H1 (cell line): ENCODE data around the gene MYO9B. TPM values are rescaled to one million over a fixed set of nuclear protein-coding genes. Genes with fewer than 3 reads are reported as not detected.
"Not testable (repeated sequence)": the region's sequence is repeated elsewhere in the genome, so short reads cannot be mapped to it uniquely, and the experiment has no call there.

Source experiments
- CTCF ChIA-PET: fragments of 300-600 bp; sonication (Branson Sonifier 250); formaldehyde crosslinking; loops from one replicate; lab custom pipeline; 2021; ENCODE audit not compliant: partially characterized antibody; lab: Charles Lee
- POLR2A ChIA-PET: fragments of 300-600 bp; sonication (Branson Sonifier 250); formaldehyde crosslinking; loops from one replicate; lab custom pipeline; 2021; ENCODE audit warnings: inconsistent platforms; ENCODE audit not compliant: partially characterized antibody; lab: Charles Lee
- DNase-seq, 2 experiments: peaks; one replicate each; pipeline versions ENCODE4 v3.0.0 to v3.0.0-alpha.2; 2010 to 2022; ENCODE audit warnings: low spot score in 2 of 2, low read depth in 1 of 2, mixed read lengths in 1 of 2
- FAIRE-seq: peaks from 2 replicates; lab custom pipeline; 2011; peaks lifted over from hg19 to GRCh38; lab: Jason Lieb, UNC
- H2AFZ ChIP-seq: 2 replicates; pipeline ENCODE4 v1.8.1; 2012; ENCODE audit warnings: low read length, inconsistent platforms
- H2AK5ac ChIP-seq: 2 replicates; pipeline ENCODE4 v1.6.1; 2013; ENCODE audit warnings: low read depth, low read length
- H2BK120ac ChIP-seq: replicated peaks from 2 replicates; pipeline ENCODE3; 2013; ENCODE audit warnings: low read depth, low read length, inconsistent platforms
- H2BK12ac ChIP-seq: 2 replicates; pipeline ENCODE4 v1.6.1; 2013; ENCODE audit warnings: low read depth, low read length
- H2BK15ac ChIP-seq: 2 replicates; pipeline ENCODE4 v1.6.1; 2013; ENCODE audit warnings: low read length
- H2BK20ac ChIP-seq: 2 replicates; pipeline ENCODE4 v1.6.1; 2013; ENCODE audit warnings: low read length
- H2BK5ac ChIP-seq: 2 replicates; pipeline ENCODE4 v1.6.1; 2013; ENCODE audit warnings: low read depth, low read length
- H3K14ac ChIP-seq: 2 replicates; pipeline ENCODE4 v1.6.1; 2013; ENCODE audit warnings: inconsistent platforms; ENCODE audit not compliant: insufficient read length
- H3K18ac ChIP-seq: 2 replicates; pipeline ENCODE4 v1.6.1; 2013; ENCODE audit warnings: low read length; ENCODE audit errors: extremely low read depth
- H3K23ac ChIP-seq: 2 replicates; pipeline ENCODE4 v1.6.1; 2013; ENCODE audit warnings: inconsistent platforms; ENCODE audit not compliant: insufficient read length
- H3K23me2 ChIP-seq: 2 replicates; pipeline ENCODE4 v1.6.1; 2013; ENCODE audit warnings: low read depth, low read length
- H3K27ac ChIP-seq: 2 replicates; pipeline ENCODE4 v1.6.1; 2011; ENCODE audit warnings: low read depth, low read length, inconsistent platforms
- H3K27me3 ChIP-seq, 4 experiments: replicated peaks in 1 of 4; 1 replicate in 1 of 4; 2 replicates in 3 of 4; pipeline versions ENCODE4 v1.6.1 to v1.8.1; 2011 to 2013; ENCODE audit warnings: low read length in 3 of 4, mild to moderate bottlenecking in 3 of 4, inconsistent platforms in 2 of 4, mixed read lengths in 2 of 4, moderate library complexity in 1 of 4; ENCODE audit not compliant: control insufficient read depth in 3 of 4, insufficient read depth in 3 of 4; ENCODE audit errors: extremely low read depth in 1 of 4
- H3K36me3 ChIP-seq, 4 experiments: 2 replicates each; pipeline versions ENCODE4 v1.6.1 to v1.8.1; 2011 to 2013; ENCODE audit warnings: mild to moderate bottlenecking in 4 of 4, low read length in 3 of 4, moderate library complexity in 2 of 4, control low read depth in 1 of 4, inconsistent platforms in 1 of 4; ENCODE audit not compliant: insufficient read depth in 4 of 4, control insufficient read depth in 2 of 4
- H3K4ac ChIP-seq: replicated peaks from 2 replicates; pipeline ENCODE3; 2013; ENCODE audit warnings: low read length, low read depth, mixed read lengths, inconsistent platforms; ENCODE audit not compliant: insufficient read length
- H3K4me1 ChIP-seq, 4 experiments: replicated peaks in 1 of 4; 1 replicate in 1 of 4; 2 replicates in 3 of 4; pipeline versions ENCODE4 v1.6.1 to v1.8.1; 2011 to 2013; ENCODE audit warnings: low read length in 3 of 4, inconsistent platforms in 2 of 4, mixed read lengths in 1 of 4; ENCODE audit not compliant: insufficient read depth in 4 of 4, control insufficient read depth in 3 of 4
- H3K4me2 ChIP-seq, 2 experiments: 2 replicates each; pipeline versions ENCODE4 v1.6.1 to v1.8.1; 2011 to 2013; ENCODE audit warnings: low read depth in 2 of 2, low read length in 2 of 2, control low read depth in 1 of 2, inconsistent platforms in 1 of 2, mild to moderate bottlenecking in 1 of 2; ENCODE audit not compliant: insufficient read depth in 1 of 2
- H3K4me3 ChIP-seq, 4 experiments: fragments of 200-600, 300-600 bp in 1 of 4; sonication (generic), shearing (Covaris generic), sonication (Bioruptor Twin) in 1 of 4; 2 replicates each; pipeline versions ENCODE4 v1.5.1 to v1.8.1; 2011 to 2016; ENCODE audit warnings: low read length in 4 of 4, low read depth in 3 of 4, control low read depth in 2 of 4, inconsistent platforms in 2 of 4, mild to moderate bottlenecking in 2 of 4, mixed read lengths in 1 of 4, moderate library complexity in 1 of 4; ENCODE audit not compliant: insufficient read depth in 2 of 4; ENCODE audit errors: extremely low read depth in 1 of 4
- H3K56ac ChIP-seq: replicated peaks from 2 replicates; pipeline ENCODE3; 2013; ENCODE audit warnings: low read depth, mild to moderate bottlenecking, mixed read lengths, low read length, inconsistent platforms; ENCODE audit not compliant: insufficient read length
- H3K79me1 ChIP-seq: 2 replicates; pipeline ENCODE4 v1.6.1; 2013; ENCODE audit warnings: low read depth, low read length, control low read depth
- H3K79me2 ChIP-seq, 2 experiments: 2 replicates each; pipeline versions ENCODE4 v1.6.1 to v1.8.1; 2012 to 2013; ENCODE audit warnings: low read length in 2 of 2, mild to moderate bottlenecking in 2 of 2, inconsistent platforms in 1 of 2; ENCODE audit not compliant: insufficient read depth in 2 of 2, control insufficient read depth in 1 of 2
- H3K9ac ChIP-seq, 4 experiments: replicated peaks in 1 of 4; 1 replicate in 1 of 4; 2 replicates in 3 of 4; pipeline versions ENCODE4 v1.6.1 to v1.8.1; 2011 to 2013; ENCODE audit warnings: low read depth in 3 of 4, low read length in 3 of 4, control low read depth in 2 of 4, mild to moderate bottlenecking in 2 of 4, moderate library complexity in 2 of 4, inconsistent platforms in 1 of 4; ENCODE audit errors: extremely low read depth in 1 of 4
- H3K9me3 ChIP-seq, 2 experiments: 2 replicates each; pipeline versions ENCODE4 v1.6.1 to v1.8.1; 2012 to 2013; ENCODE audit warnings: mild to moderate bottlenecking in 2 of 2, moderate library complexity in 2 of 2, control low read depth in 1 of 2, inconsistent platforms in 1 of 2, low read depth in 1 of 2, low read length in 1 of 2, mixed read lengths in 1 of 2; ENCODE audit not compliant: insufficient read depth in 2 of 2
- H4K20me1 ChIP-seq, 2 experiments: replicated peaks in 1 of 2; 2 replicates each; pipeline versions ENCODE3 to v1.8.1; 2011 to 2013; ENCODE audit warnings: inconsistent platforms in 2 of 2, low read length in 2 of 2, mild to moderate bottlenecking in 1 of 2; ENCODE audit not compliant: insufficient read depth in 2 of 2, control insufficient read depth in 1 of 2
- H4K5ac ChIP-seq: 2 replicates; pipeline ENCODE4 v1.6.1; 2013; ENCODE audit warnings: low read length, low read depth, mixed read lengths, inconsistent platforms; ENCODE audit not compliant: insufficient read length
- H4K8ac ChIP-seq: 2 replicates; pipeline ENCODE4 v1.8.0; 2013; ENCODE audit warnings: mild to moderate bottlenecking, moderate library complexity, low read length, inconsistent platforms; ENCODE audit not compliant: insufficient read depth; ENCODE audit errors: extremely low read depth
- H4K91ac ChIP-seq: replicated peaks from 2 replicates; pipeline ENCODE3; 2013; ENCODE audit warnings: low read length, mixed read lengths, inconsistent platforms; ENCODE audit not compliant: insufficient read length
- WGBS, 2 experiments: shearing (Covaris generic) in 1 of 2; methylation state at CpG; one replicate each; pipeline versions ENCODE4 v1.1.6 to v1.1.7; 2013 to 2015; ENCODE audit warnings: low lambda C conversion rate in 2 of 2, mixed read lengths in 2 of 2, inconsistent platforms in 1 of 2, low coverage in 1 of 2, missing lambda C conversion rate in 1 of 2; ENCODE audit not compliant: insufficient replicate concordance in 2 of 2, insufficient coverage in 1 of 2, insufficient read length in 1 of 2; ENCODE audit errors: extremely low coverage in 1 of 2, missing lambda C conversion rate in 1 of 2; 5-methylcytosine and 5-hydroxymethylcytosine counted together
- polyA plus RNA-seq, 7 experiments: library from polyadenylated mRNA; depleted of rRNA in 3 of 7; stranded (reverse) in 5 of 7; unstranded in 2 of 7; fragments of >200 nt in 5 of 7; fragments of 200-250 nt in 2 of 7; gene quantifications; 1 replicate in 5 of 7; 2 replicates in 1 of 7; 4 replicates in 1 of 7; pipeline versions ENCODE4 v1.2.1 to v1.2.3, GENCODE V29; 2011 to 2013; ENCODE audit warnings: missing spikeins in 2 of 7, mixed read lengths in 2 of 7
- total RNA-seq: library from RNA; stranded (reverse); fragmentation: NEBNext Ultra II Directional; extraction: Animal tissue kit (Norgen Biotek cat#: 25700); gene quantifications from 2 replicates; pipeline ENCODE4 v1.2.1, GENCODE V29; 2021

The MYO9B gene
- total and polyA plus RNA-seq, 2 of the 8 experiments (the other 6 are each of a cell fraction or from before 2014, with no cell fraction given): 27.6 to 77.1 TPM

GRCh38 chr19:17191736-17192135 is 116.2 kb downstream of the MYO9B start:
- 82% methylated on average over 6 of the region's 6 CpGs; no CpG with 5 or more reads in 1 of the 2 experiments for WGBS, 2 experiments
- H2BK12ac ChIP-seq, H3K27me3 ChIP-seq, H3K56ac ChIP-seq, H3K79me1 ChIP-seq, H2BK120ac ChIP-seq, POLR2A ChIA-PET, H4K20me1 ChIP-seq, H3K27ac ChIP-seq, H3K79me2 ChIP-seq, H2BK5ac ChIP-seq, H2BK20ac ChIP-seq, H3K14ac ChIP-seq, H3K4me2 ChIP-seq, FAIRE-seq, H3K23me2 ChIP-seq, H4K5ac ChIP-seq, H3K4ac ChIP-seq, H2AK5ac ChIP-seq, DNase-seq, H3K4me3 ChIP-seq, H3K23ac ChIP-seq, H3K4me1 ChIP-seq, H3K9me3 ChIP-seq, H4K91ac ChIP-seq, H3K18ac ChIP-seq, H2BK15ac ChIP-seq, H2AFZ ChIP-seq, H4K8ac ChIP-seq, H3K9ac ChIP-seq: not testable (repeated sequence)
- peaks cover 23 to 41% (median 26%) of the 10 kb centered on the region in 4 experiments for H3K36me3 ChIP-seq
- CTCF ChIA-PET: interaction anchor here (1.1 to 2.4 kb wide), 3 partner anchors 9 to 14 kb away, joined by 5 to 7 read pairs (median 7); no protein-coding TSS in a partner anchor
